PFSK-1 (cell line): Measurements from ENCODE around the gene DMWD.

Source experiments
- POLR2AphosphoS5 ChIP-seq: IDR thresholded peaks from 2 replicates; pipeline ENCODE4 v1.6.1; 2012; ENCODE audit warnings: low read depth, mild to moderate bottlenecking, control low read depth, low read length, moderate library complexity
- REST ChIP-seq, 2 experiments: IDR thresholded peaks; 2 replicates each; pipeline versions ENCODE4 v1.6.1 to v1.8.0; 2011 to 2012; ENCODE audit warnings: low read depth in 2 of 2, low read length in 2 of 2, control low read depth in 1 of 2, inconsistent platforms in 1 of 2, mild to moderate bottlenecking in 1 of 2, moderate library complexity in 1 of 2; ENCODE audit not compliant: insufficient read depth in 1 of 2

- TF ChIP-seq REST (IDR thresholded peaks at IDR 0.05; ENCODE audit: insufficient read depth in 1 of 2, low read depth in 2 of 2, low read length in 2 of 2) = no peak
- TF ChIP-seq POLR2AphosphoS5 = no peak
Observed at GRCh38 chr19:45747513-45747912, 45.1 kb downstream of the DMWD start.
